ENCODE results near the gene XBP1.
"Not testable (repeated sequence)": the region's sequence is repeated elsewhere in the genome, so short reads cannot be mapped to it uniquely, and the experiment has no call there.

- not testable (repeated sequence) for TF ChIP-seq POLR2AphosphoS5 (IDR thresholded peaks at IDR 0.05; ENCODE audit: borderline replicate concordance, low read depth, low read length); EZH2 (IDR thresholded peaks at IDR 0.05); FOXP2 (optimal IDR thresholded peaks at IDR 0.05; ENCODE audit: control extremely low read depth, extremely low read length, insufficient read depth)
Measured at GRCh38 chr22:28826430-28826829, 26.1 kb upstream of the XBP1 start.
